DOHH2 (cell line): ENCODE measurements around the gene MIA.

Experiments
- H3F3A ChIP-seq: fragments of 200-600 bp; sonication (generic), shearing (Covaris generic); 2 replicates; pipeline ENCODE4 v1.6.0; 2016; ENCODE audit warnings: antibody characterized with exemption, mild to moderate bottlenecking; ENCODE audit not compliant: control insufficient read depth, insufficient read depth
- H3K27ac ChIP-seq: fragments of 200-600 bp; sonication (generic); 2 replicates; pipeline ENCODE4 v1.5.1; 2014; ENCODE audit warnings: low read depth, mild to moderate bottlenecking, low read length, moderate library complexity
- H3K27me3 ChIP-seq: fragments of 200-600 bp; sonication (generic); 2 replicates; pipeline ENCODE4 v1.6.1; 2014; ENCODE audit warnings: mild to moderate bottlenecking, low read length, mixed read lengths; ENCODE audit not compliant: control insufficient read depth
- H3K36me3 ChIP-seq: fragments of 200-600 bp; sonication (generic); 2 replicates; pipeline ENCODE4 v1.6.1; 2014; ENCODE audit warnings: mild to moderate bottlenecking, low read length, moderate library complexity, mixed read lengths; ENCODE audit not compliant: control insufficient read depth
- H3K4me1 ChIP-seq: fragments of 200-600 bp; sonication (generic); 2 replicates; pipeline ENCODE4 v1.6.1; 2014; ENCODE audit warnings: mild to moderate bottlenecking, low read length, mixed read lengths; ENCODE audit not compliant: control insufficient read depth
- H3K4me2 ChIP-seq: fragments of 200-600 bp; sonication (generic); 2 replicates; pipeline ENCODE4 v1.6.0; 2014; ENCODE audit warnings: mild to moderate bottlenecking, low read length, moderate library complexity
- H3K4me3 ChIP-seq: fragments of 200-600 bp; sonication (generic); 2 replicates; pipeline ENCODE4 v1.5.1; 2014; ENCODE audit warnings: mild to moderate bottlenecking, low read length, mixed read lengths
- H3K79me2 ChIP-seq: fragments of 200-600 bp; sonication (generic); 2 replicates; pipeline ENCODE4 v1.6.1; 2014; ENCODE audit warnings: mild to moderate bottlenecking, low read length, mixed read lengths; ENCODE audit not compliant: control insufficient read depth
- H3K9me2 ChIP-seq: fragments of 200-600 bp; sonication (generic); replicated peaks from 2 replicates; pipeline ENCODE4 v1.6.1; 2014; ENCODE audit warnings: mild to moderate bottlenecking, low read length, mixed read lengths; ENCODE audit not compliant: control insufficient read depth
- H3K9me3 ChIP-seq: fragments of 200-600 bp; sonication (generic); 2 replicates; pipeline ENCODE4 v1.6.1; 2014; ENCODE audit warnings: antibody characterized with exemption, low read length, mixed read lengths; ENCODE audit not compliant: control insufficient read depth, insufficient read depth
- H4K20me1 ChIP-seq: fragments of 200-600 bp; sonication (generic); 2 replicates; pipeline ENCODE4 v1.6.0; 2014; ENCODE audit warnings: low read depth, mild to moderate bottlenecking, antibody characterized with exemption, low read length, moderate library complexity; ENCODE audit not compliant: control insufficient read depth, insufficient read depth
- EZH2phosphoT487 ChIP-seq: fragments of 200-600 bp; sonication (generic); IDR thresholded peaks from 2 replicates; pipeline ENCODE4 v1.6.1; 2017; ENCODE audit warnings: borderline replicate concordance, mild to moderate bottlenecking, antibody characterized with exemption, low read length, moderate library complexity, mixed read lengths
- TF ChIP-seq, protein P1 (sequence below): fragments of 200-600 bp; sonication (generic); IDR thresholded peaks from one replicate; pipeline ENCODE4 v1.5.1; 2014; ENCODE audit warnings: antibody characterized with exemption, mild to moderate bottlenecking, low read depth, low read length; ENCODE audit not compliant: poor library complexity, severe bottlenecking

The MIA gene

DNA sequence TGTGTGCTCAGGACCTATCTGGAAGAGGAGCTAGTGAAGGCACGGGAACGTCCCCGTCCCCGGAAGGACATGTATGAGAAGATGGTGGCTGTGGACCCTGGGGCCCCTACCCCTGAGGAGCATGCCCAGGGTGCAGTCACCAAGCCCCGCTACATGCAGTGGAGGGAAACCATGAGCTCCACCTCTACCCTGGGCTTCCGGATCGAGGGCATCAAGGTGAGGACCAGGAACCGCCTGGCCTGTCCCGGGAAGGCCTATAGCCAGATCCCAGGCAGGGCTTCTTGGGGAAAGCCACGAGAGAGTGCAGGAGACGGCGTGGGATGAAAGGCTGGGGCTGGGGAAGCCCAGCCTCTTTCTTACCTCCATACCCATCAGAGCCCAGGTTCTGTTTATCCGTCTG is 42.2 kb upstream of the MIA start:
- Histone ChIP-seq H3K4me2 (no peak overlapping the region), H3K9me2 (no peaks in the 10 kb centered on the region), H4K20me1 (no peaks in the 10 kb centered on the region), H3K27ac (no peak overlapping the region), H3K4me1 (no peaks in the 10 kb centered on the region), H3K27me3 (no peaks in the 10 kb centered on the region), H3K9me3 (no peaks in the 10 kb centered on the region), H3K4me3 (no peak overlapping the region), H3K79me2 (no peaks in the 10 kb centered on the region), H3K36me3 (peaks cover 6% of the 10 kb centered on the region; the same call in 1 of the 2 replicates), H3F3A (no peaks in the 10 kb centered on the region)
- TF ChIP-seq EZH2phosphoT487, result no peak
- TF ChIP-seq, protein P1, sequence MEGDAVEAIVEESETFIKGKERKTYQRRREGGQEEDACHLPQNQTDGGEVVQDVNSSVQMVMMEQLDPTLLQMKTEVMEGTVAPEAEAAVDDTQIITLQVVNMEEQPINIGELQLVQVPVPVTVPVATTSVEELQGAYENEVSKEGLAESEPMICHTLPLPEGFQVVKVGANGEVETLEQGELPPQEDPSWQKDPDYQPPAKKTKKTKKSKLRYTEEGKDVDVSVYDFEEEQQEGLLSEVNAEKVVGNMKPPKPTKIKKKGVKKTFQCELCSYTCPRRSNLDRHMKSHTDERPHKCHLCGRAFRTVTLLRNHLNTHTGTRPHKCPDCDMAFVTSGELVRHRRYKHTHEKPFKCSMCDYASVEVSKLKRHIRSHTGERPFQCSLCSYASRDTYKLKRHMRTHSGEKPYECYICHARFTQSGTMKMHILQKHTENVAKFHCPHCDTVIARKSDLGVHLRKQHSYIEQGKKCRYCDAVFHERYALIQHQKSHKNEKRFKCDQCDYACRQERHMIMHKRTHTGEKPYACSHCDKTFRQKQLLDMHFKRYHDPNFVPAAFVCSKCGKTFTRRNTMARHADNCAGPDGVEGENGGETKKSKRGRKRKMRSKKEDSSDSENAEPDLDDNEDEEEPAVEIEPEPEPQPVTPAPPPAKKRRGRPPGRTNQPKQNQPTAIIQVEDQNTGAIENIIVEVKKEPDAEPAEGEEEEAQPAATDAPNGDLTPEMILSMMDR, result no peak

DNA sequence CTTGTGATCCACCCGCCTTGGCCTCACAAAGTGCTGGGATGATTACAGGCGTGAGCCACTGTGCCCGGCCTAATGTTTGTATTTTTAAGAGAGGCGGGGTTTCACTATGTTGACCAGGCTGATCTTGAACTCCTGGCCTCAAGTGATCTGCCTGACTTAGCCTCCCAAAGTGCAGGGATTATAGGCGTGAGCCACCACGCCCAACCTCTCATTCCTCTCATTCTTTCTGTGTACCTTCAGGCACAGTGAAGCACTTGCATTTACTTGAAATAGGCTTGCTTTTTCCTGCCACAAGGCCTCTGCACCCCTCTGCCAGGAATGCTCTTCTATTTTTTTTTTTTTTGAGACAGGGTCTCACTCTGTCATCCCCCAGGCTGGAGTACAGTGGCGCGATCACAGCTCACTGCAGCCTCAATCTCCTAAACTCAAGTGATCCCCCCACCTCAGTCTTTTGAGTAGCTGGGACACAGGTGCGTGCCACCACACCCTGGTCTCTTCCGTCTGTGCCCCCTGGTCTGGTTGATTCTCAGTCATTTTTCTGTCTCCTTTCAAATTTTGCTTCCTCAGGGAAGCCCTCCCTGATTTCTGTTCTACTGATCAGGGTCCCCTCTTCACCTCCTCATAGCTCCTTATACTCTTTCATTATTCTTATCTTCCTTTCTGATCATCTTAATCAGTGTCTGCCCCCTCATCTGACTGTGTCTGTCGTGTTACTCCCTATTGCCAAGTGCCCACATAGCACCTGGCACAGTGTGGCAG is 40.1 kb upstream of the MIA start:
- H3K4me3 ChIP-seq, result no peak overlapping the region
- no peaks in the 10 kb centered on the region for H3K27me3 ChIP-seq
- H3K79me2 ChIP-seq, result no peaks in the 10 kb centered on the region
- H3K36me3 ChIP-seq, result peaks cover 6% of the 10 kb centered on the region; the same call in 1 of the 2 replicates
- TF ChIP-seq, protein P1, result no peak
- no peak for TF ChIP-seq EZH2phosphoT487
- H3F3A ChIP-seq, result no peaks in the 10 kb centered on the region
- H4K20me1 ChIP-seq, result no peaks in the 10 kb centered on the region
- no peak overlapping the region for H3K27ac ChIP-seq
- no peaks in the 10 kb centered on the region for H3K4me1 ChIP-seq
- no peaks in the 10 kb centered on the region for H3K9me3 ChIP-seq
- no peaks in the 10 kb centered on the region for H3K9me2 ChIP-seq
- H3K4me2 ChIP-seq, result no peak overlapping the region

DNA sequence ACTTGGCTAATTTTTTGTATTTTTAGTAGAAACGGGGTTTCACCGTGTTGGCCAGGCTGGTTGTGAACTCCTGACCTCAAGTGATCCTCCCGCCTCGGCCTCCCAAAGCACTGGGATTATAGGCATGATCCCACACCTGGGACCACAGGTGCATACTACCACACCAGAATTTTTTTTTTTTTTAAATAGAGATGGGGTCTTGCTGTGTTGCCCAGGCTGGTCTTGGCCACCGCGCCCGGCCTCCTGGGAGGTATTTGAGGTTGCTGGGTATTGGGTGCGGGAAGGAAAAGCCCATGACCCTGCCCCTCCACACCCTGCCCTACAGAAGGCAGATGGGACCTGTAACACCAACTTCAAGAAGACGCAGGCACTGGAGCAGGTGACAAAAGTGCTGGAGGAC is 38.7 kb upstream of the MIA start:
- TF ChIP-seq, protein P1, result no peak
- no peak for TF ChIP-seq EZH2phosphoT487
- H3K27ac ChIP-seq, result no peak overlapping the region
- no peaks in the 10 kb centered on the region for H3K27me3 ChIP-seq
- H3K4me1 ChIP-seq, result no peaks in the 10 kb centered on the region
- 0 out of 2 replicates have a peak, but pooled peaks cover 3% of the 10 kb centered on the region for H3K36me3 ChIP-seq
- no peaks in the 10 kb centered on the region for H3K79me2 ChIP-seq
- no peak overlapping the region for H3K4me2 ChIP-seq
- no peaks in the 10 kb centered on the region for H3K9me2 ChIP-seq
- H3F3A ChIP-seq, result no peaks in the 10 kb centered on the region
- H4K20me1 ChIP-seq, result no peaks in the 10 kb centered on the region
- H3K9me3 ChIP-seq, result no peaks in the 10 kb centered on the region
- H3K4me3 ChIP-seq, result no peak overlapping the region
